HepG2 (cell line): Measurements from ENCODE around the gene STAP2. TPM values are rescaled to one million over a fixed set of nuclear protein-coding genes. Genes with fewer than 3 reads are reported as not detected.
A peak's percentile ranks its signal among the peaks of the same experiment; 100 is the strongest.

Source experiments
- CREB3 ChIP-seq: sonication (generic); formaldehyde crosslinking; IDR thresholded peaks from 2 replicates; pipeline ENCODE4 v1.5.0; 2020; ENCODE audit warnings: missing genetic modification reagents
- DNMT1 ChIP-seq: sonication (generic); formaldehyde crosslinking; IDR thresholded peaks from 2 replicates; pipeline ENCODE4 v1.5.1; 2020; ENCODE audit warnings: mild to moderate bottlenecking, missing genetic modification reagents
- EP300 ChIP-seq, 3 experiments: sonication (generic) in 1 of 3; formaldehyde crosslinking in 1 of 3; IDR thresholded peaks; 2 replicates each; pipeline versions ENCODE4 v1.5.1 to v1.6.1; 2011 to 2020; ENCODE audit warnings: low read depth in 2 of 3, low read length in 2 of 3, borderline replicate concordance in 1 of 3, improper control_type of control experiment in 1 of 3, mild to moderate bottlenecking in 1 of 3, missing genetic modification reagents in 1 of 3, moderate library complexity in 1 of 3
- GATAD2A ChIP-seq: IDR thresholded peaks from 2 replicates; pipeline ENCODE4 v1.6.1; 2016
- HMG20B ChIP-seq: conservative IDR thresholded peaks from 2 replicates; pipeline ENCODE4 v1.6.1; 2016; ENCODE audit warnings: missing genetic modification reagents, missing compliant biosample characterization
- NFIB ChIP-seq: sonication (generic); formaldehyde crosslinking; IDR thresholded peaks from 2 replicates; pipeline ENCODE4 v1.9.0; 2021; ENCODE audit warnings: missing genetic modification reagents, mild to moderate bottlenecking, borderline replicate concordance
- PHF5A ChIP-seq: IDR thresholded peaks from one replicate; pipeline ENCODE4 v1.6.1; 2018; ENCODE audit warnings: low read depth, missing genetic modification reagents; ENCODE audit not compliant: unreplicated experiment
- SKI ChIP-seq: fragments of 450-650 bp; IDR thresholded peaks from one replicate; pipeline ENCODE4 v1.6.1; 2018; ENCODE audit warnings: mild to moderate bottlenecking; ENCODE audit not compliant: partially characterized antibody
- SRSF1 ChIP-seq: fragments of 200-400 bp; formaldehyde crosslinking; optimal IDR thresholded peaks from 2 replicates; pipeline ENCODE3; 2017; ENCODE audit warnings: mild to moderate bottlenecking, low read depth, low read length, moderate library complexity
- TGIF2 ChIP-seq: IDR thresholded peaks from 2 replicates; pipeline ENCODE4 v1.6.1; 2016; ENCODE audit warnings: control low read depth, missing compliant biosample characterization
- ZBTB42 ChIP-seq: sonication (generic); formaldehyde crosslinking; IDR thresholded peaks from 2 replicates; pipeline ENCODE4 v1.5.0; 2020; ENCODE audit warnings: mild to moderate bottlenecking, missing genetic modification reagents
- ZFP36 ChIP-seq: fragments of 150-350 bp; IDR thresholded peaks from 2 replicates; pipeline ENCODE4 v1.6.1; 2018; ENCODE audit warnings: borderline replicate concordance, low read length, low read depth; ENCODE audit not compliant: partially characterized antibody
- ZNF232 ChIP-seq: sonication (generic); formaldehyde crosslinking; IDR thresholded peaks from 2 replicates; pipeline ENCODE4 v1.4.0; 2020; ENCODE audit warnings: missing genetic modification reagents, borderline replicate concordance
- ZNF264 ChIP-seq: sonication (generic); formaldehyde crosslinking; IDR thresholded peaks from 2 replicates; pipeline ENCODE4 v1.4.0; 2020; ENCODE audit warnings: missing genetic modification reagents
- ZNF589 ChIP-seq: sonication (generic); formaldehyde crosslinking; conservative IDR thresholded peaks from 2 replicates; pipeline ENCODE4 v1.8.0; 2022; ENCODE audit warnings: mild to moderate bottlenecking, moderate library complexity, missing genetic modification reagents
- ZNF615 ChIP-seq: sonication (generic); formaldehyde crosslinking; IDR thresholded peaks from 2 replicates; pipeline ENCODE4 v1.5.0; 2020; ENCODE audit warnings: mild to moderate bottlenecking, missing genetic modification reagents, borderline replicate concordance
- ZNF800 ChIP-seq: sonication (generic); formaldehyde crosslinking; IDR thresholded peaks from 2 replicates; pipeline ENCODE4 v1.4.0; 2020; ENCODE audit warnings: missing genetic modification reagents
- ZNF878 ChIP-seq: sonication (generic); formaldehyde crosslinking; IDR thresholded peaks from 2 replicates; pipeline ENCODE4 v1.8.1; 2023; ENCODE audit warnings: mild to moderate bottlenecking, missing genetic modification reagents, moderate library complexity
- ZNF883 ChIP-seq: sonication (generic); formaldehyde crosslinking; IDR thresholded peaks from 2 replicates; pipeline ENCODE4 v1.5.1; 2020; ENCODE audit warnings: mild to moderate bottlenecking, missing genetic modification reagents; ENCODE audit errors: not compliant biosample characterization
- polyA plus RNA-seq, 8 experiments: library from polyadenylated mRNA; depleted of rRNA in 3 of 8; stranded (reverse) in 7 of 8; unstranded in 1 of 8; fragments of >200 nt; fragmentation: Illumina TruSeq in 4 of 8; extraction: Trizol in 4 of 8; gene quantifications; 2 replicates each; pipeline versions ENCODE4 v1.2.1 to v1.2.3, GENCODE V29; 2011 to 2016; ENCODE audit warnings: low read depth in 4 of 8, missing spikeins in 1 of 8, mixed read lengths in 1 of 8; ENCODE audit not compliant: insufficient read depth in 1 of 8
- total RNA-seq, 5 experiments: library from RNA; depleted of rRNA; stranded (reverse); fragments of >200 nt; fragmentation: Illumina TruSeq; extraction: Trizol; gene quantifications; 2 replicates each; pipeline ENCODE4 v1.2.3, GENCODE V29; 2016; ENCODE audit warnings: low read depth in 1 of 5
- TF ChIP-seq, protein P1 (sequence below): sonication (generic); formaldehyde crosslinking; IDR thresholded peaks from 2 replicates; pipeline ENCODE4 v1.5.0; 2020; ENCODE audit warnings: mild to moderate bottlenecking, missing genetic modification reagents
- TF ChIP-seq, protein P2 (sequence below): sonication (generic); formaldehyde crosslinking; IDR thresholded peaks from 2 replicates; pipeline ENCODE4 v1.8.1; 2023; ENCODE audit warnings: mild to moderate bottlenecking, inconsistent platforms, moderate library complexity, missing genetic modification reagents, borderline replicate concordance

STAP2 gene
- total and polyA plus RNA-seq, 2 of the 13 experiments (the other 11 are each of a cell fraction or from before 2014, with no cell fraction given), result 39.0 to 43.7 TPM

GRCh38 chr19:4310247-4311121, 28.1 kb downstream of the STAP2 start (continued):
- TF ChIP-seq ZNF232 (CRISPR knock-in tag) (peak; percentile 79), PHF5A (CRISPR knock-in tag) (no peak), ZNF800 (CRISPR knock-in tag) (peak; percentile 75; the same call in 1 of the 2 replicates), SKI (no peak), EP300 (IDR thresholded peaks at IDR 0.05; ENCODE audit: low read depth in 2 of 2, low read length in 2 of 2) (peak in 1 of 2 experiments; percentile 59; a peak in 3 of 4 replicates), EP300 (CRISPR knock-in tag; IDR thresholded peaks at IDR 0.05; ENCODE audit: borderline replicate concordance) (peak; percentile 90), ZFP36 (no peak), CREB3 (CRISPR knock-in tag) (0 out of 2 replicates have a peak, but pooled peaks have one; percentile 35), GATAD2A (peak; percentile 95), TGIF2 (no peak), SRSF1 (no peak), ZNF589 (CRISPR knock-in tag) (no peak; the same call in 1 of the 2 replicates), ZNF878 (CRISPR knock-in tag) (peak; percentile 82), ZNF615 (CRISPR knock-in tag) (no peak), DNMT1 (no peak), ZNF883 (CRISPR knock-in tag) (peak; percentile 56), HMG20B (CRISPR knock-in tag) (peak; percentile 57; the same call in 1 of the 2 replicates), ZBTB42 (0 out of 2 replicates have a peak, but pooled peaks have one; percentile 37), NFIB (CRISPR knock-in tag) (no peak), ZNF264 (CRISPR knock-in tag) (peak; percentile 96)
- TF ChIP-seq, protein P1, sequence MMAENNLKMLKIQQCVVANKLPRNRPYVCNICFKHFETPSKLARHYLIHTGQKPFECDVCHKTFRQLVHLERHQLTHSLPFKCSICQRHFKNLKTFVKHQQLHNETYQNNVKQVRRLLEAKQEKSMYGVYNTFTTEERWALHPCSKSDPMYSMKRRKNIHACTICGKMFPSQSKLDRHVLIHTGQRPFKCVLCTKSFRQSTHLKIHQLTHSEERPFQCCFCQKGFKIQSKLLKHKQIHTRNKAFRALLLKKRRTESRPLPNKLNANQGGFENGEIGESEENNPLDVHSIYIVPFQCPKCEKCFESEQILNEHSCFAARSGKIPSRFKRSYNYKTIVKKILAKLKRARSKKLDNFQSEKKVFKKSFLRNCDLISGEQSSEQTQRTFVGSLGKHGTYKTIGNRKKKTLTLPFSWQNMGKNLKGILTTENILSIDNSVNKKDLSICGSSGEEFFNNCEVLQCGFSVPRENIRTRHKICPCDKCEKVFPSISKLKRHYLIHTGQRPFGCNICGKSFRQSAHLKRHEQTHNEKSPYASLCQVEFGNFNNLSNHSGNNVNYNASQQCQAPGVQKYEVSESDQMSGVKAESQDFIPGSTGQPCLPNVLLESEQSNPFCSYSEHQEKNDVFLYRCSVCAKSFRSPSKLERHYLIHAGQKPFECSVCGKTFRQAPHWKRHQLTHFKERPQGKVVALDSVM, result peak; percentile 87
- TF ChIP-seq, protein P2, sequence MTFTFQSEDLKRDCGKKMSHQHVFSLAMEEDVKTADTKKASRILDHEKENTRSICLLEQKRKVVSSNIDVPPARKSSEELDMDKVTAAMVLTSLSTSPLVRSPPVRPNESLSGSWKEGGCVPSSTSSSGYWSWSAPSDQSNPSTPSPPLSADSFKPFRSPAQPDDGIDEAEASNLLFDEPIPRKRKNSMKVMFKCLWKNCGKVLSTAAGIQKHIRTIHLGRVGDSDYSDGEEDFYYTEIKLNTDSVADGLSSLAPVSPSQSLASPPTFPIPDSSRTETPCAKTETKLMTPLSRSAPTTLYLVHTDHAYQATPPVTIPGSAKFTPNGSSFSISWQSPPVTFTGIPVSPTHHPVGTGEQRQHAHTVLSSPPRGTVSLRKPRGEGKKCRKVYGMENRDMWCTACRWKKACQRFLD, result no peak
